Omental fat pad (tissue), 4 donors: ENCODE results near the gene PROKR1. TPM values are rescaled to one million over a fixed set of nuclear protein-coding genes. Genes with fewer than 3 reads are reported as not detected.

Experiments
- ATAC-seq: fragments of 150-250 bp; one replicate; pipeline ENCODE4 v1.9.1; 2016; ENCODE audit warnings: mild to moderate bottlenecking, moderate library complexity; ENCODE audit not compliant: low FRiP score
- DNase-seq: peaks from one replicate; pipeline ENCODE4 v3.0.0-alpha.2; 2019; ENCODE audit warnings: low spot score
- total RNA-seq, 4 donors: library from RNA; depleted of rRNA; stranded (reverse); fragments of >200 nt; gene quantifications; one replicate each; pipeline ENCODE4 v1.1.0, GENCODE V29; 2016
- TF ChIP-seq, protein P1 (sequence below), 3 donors: fragments of 450-650 bp; IDR thresholded peaks; one replicate each; pipeline ENCODE4 v1.5.1; 2016 to 2017; ENCODE audit warnings: antibody characterized with exemption in 3 of 3, mild to moderate bottlenecking in 3 of 3, moderate library complexity in 2 of 3

Gene PROKR1
- total RNA-seq, 4 donors from 2014 or later = 0.46 to 3.6 (median 1.3) TPM

DNA sequence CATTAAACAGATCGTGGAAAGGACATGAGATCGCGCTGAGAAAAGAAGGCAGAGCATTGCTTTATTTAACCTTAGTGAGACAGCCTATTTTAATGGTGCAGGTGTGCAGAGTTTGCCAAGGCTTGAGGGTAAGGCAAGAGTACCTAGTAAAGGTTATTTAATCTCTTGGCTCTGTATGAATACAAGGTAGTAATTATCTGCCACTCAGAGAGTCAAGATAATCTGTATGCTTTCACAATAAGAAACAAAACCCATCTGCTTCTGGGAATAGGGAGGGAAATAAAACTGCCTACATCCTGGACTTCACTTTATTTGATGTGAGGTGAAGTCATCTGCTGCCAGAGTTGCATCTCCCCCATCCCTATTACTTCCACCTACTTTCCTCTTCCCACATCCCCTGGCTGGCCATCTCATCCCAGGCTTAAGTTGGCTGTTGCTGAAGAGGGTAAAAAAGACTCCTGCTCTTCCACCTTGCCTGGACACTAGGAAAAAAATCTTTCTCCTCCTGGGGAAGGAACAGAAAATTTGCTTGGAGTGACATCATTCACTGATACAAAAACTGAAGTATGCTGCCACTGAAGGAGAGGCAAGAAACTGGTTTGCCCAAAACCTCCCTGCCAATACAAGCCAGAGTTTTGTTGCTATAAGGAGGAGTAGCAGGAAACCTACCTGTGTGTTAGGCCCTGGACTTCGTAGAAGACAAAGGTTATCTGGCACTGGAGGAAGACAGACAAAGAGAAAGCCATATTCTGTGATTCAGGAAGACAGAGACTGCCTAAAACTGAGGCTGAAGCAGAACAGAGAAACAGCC lies 55.4 kb downstream of the PROKR1 start:
- TF ChIP-seq, protein P1, sequence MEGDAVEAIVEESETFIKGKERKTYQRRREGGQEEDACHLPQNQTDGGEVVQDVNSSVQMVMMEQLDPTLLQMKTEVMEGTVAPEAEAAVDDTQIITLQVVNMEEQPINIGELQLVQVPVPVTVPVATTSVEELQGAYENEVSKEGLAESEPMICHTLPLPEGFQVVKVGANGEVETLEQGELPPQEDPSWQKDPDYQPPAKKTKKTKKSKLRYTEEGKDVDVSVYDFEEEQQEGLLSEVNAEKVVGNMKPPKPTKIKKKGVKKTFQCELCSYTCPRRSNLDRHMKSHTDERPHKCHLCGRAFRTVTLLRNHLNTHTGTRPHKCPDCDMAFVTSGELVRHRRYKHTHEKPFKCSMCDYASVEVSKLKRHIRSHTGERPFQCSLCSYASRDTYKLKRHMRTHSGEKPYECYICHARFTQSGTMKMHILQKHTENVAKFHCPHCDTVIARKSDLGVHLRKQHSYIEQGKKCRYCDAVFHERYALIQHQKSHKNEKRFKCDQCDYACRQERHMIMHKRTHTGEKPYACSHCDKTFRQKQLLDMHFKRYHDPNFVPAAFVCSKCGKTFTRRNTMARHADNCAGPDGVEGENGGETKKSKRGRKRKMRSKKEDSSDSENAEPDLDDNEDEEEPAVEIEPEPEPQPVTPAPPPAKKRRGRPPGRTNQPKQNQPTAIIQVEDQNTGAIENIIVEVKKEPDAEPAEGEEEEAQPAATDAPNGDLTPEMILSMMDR (IDR thresholded peaks at IDR 0.05) = no peak
- no peak for DNase-seq
- ATAC-seq = no peak

DNA sequence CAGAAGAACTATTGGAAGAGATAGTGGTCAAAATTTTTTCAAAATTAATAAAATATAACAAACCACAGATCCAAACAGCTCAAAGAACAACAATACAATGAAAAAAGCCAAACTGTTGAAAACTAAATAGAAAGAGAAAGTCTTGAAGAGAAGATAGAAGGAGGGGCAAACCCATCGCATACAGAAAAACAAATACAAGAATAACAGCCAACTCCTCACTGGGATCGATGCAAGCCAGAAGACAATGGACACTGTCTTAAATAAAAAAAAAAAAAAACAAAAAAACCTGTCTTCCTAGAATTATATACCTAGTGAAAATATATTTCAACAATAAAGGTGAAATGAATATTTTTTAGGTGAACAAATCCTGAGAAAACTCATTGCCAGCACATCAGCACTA lies 57.2 kb downstream of the PROKR1 start:
- ATAC-seq (no peak), DNase-seq (no peak)
- TF ChIP-seq, protein P1 (IDR thresholded peaks at IDR 0.05) = no peak

DNA sequence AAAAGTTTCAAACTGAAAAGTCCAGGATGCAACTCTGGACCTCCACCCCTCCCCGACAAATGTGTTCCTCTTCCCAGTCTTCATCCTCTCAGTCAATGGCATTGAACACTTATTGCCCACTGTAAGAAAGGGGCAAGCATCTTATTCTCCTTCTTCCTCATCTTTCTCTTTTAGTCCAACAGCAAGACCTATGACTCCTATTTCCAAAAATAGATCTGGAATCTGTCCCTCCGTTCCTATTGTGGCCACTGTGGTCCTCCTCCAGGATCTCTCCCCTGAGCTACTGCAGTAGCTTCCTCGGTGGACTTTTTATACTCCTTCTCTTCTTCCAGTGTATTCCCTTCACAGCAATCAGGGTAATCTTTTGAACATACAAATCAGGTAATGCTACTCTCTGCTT lies 63.3 kb downstream of the PROKR1 start:
- TF ChIP-seq, protein P1 (IDR thresholded peaks at IDR 0.05) = no peak
- ATAC-seq = no peak

More for the DNA sequence above, 63.3 kb downstream of the PROKR1 start:
- no peak for DNase-seq

Other genes starting within 250 kb of the PROKR1 start
- 1 to 10 TPM in 1 of 4 donors, under 1 TPM in 3; 0.24 to 1.3 (median 0.80) TPM for gene FBXO48, start 176.3 kb upstream of the PROKR1 start, total RNA-seq
- gene APLF, start 176.0 kb upstream of the PROKR1 start, total RNA-seq = 10 to 100 TPM in 2 of 4 donors, 1 to 10 TPM in 2; 6.0 to 12.3 (median 9.4) TPM
- 10 to 100 TPM in 2 of 4 donors, 1 to 10 TPM in 2; 6.1 to 40.8 (median 11.7) TPM for gene ARHGAP25, start 91.2 kb downstream of the PROKR1 start, total RNA-seq
- not detected for gene BMP10, start 227.8 kb downstream of the PROKR1 start, total RNA-seq